HG03558 (cell line): ENCODE results near the gene IKZF5.

Source experiments
- ATAC-seq: cut with Tn5 transposase; IDR thresholded peaks from one replicate; pipeline ENCODE4 v1.9.1; 2021; ENCODE audit warnings: moderate number of reproducible peaks; ENCODE audit not compliant: unreplicated experiment; ENCODE audit errors: extremely low read depth

The IKZF5 gene, protein sequence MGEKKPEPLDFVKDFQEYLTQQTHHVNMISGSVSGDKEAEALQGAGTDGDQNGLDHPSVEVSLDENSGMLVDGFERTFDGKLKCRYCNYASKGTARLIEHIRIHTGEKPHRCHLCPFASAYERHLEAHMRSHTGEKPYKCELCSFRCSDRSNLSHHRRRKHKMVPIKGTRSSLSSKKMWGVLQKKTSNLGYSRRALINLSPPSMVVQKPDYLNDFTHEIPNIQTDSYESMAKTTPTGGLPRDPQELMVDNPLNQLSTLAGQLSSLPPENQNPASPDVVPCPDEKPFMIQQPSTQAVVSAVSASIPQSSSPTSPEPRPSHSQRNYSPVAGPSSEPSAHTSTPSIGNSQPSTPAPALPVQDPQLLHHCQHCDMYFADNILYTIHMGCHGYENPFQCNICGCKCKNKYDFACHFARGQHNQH

DNA sequence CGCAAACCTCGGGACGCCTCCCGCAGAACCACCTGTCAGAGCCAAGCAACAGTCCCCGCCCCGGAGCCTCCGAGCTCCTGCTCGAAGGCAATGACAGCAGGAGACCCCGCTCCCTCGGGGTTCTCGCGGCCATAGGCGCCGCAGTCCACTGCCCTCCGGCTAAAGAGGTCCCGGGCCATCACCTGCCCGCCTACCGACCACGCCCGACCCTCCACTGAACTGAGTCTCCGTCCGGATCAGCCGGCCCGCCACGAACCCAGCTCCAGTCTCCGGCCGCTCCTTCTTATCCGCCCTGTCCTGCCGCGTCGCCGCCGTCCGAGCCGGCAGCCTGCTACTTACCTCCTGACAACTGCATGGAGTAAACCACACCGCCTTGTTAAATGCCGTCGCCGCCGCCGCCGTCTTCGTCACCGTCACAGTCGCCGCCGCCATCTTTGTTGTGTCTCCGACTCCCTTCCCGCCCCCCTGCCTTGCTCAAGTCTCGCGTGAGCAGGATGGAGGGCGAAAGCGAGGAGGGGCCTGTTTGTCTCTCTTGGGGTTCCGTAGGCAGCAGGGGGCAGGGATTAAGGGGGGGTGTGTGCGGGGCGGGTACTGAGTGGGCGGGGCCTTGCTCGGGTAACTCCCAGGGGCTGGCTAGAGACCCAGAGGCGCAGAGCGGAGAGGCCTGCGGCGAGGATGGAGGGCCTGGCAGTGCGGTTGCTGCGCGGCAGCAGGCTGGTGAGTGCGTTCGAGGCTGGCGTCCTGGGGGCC, at the start of gene IKZF5, which contains the start of gene ACADSB:
Gene IKZF5, minus strand, starts transcription at position 441 of the 750 bp plus-strand sequence. CDS start 10,170 bp downstream, outside the sequence.
Gene ACADSB, plus strand, starts transcription at position 652 of the 750 bp plus-strand sequence. Its CDS starts 24 bp downstream, at position 676.
- ATAC-seq = peak; percentile 86

- ATAC-seq = no peak
Observed at GRCh38 chr10:123057968-123058367, 49.4 kb upstream of the IKZF5 start.

- no peak for ATAC-seq
Observed at GRCh38 chr10:123045961-123046731, 37.6 kb upstream of the IKZF5 start.

- no peak for ATAC-seq
Observed at GRCh38 chr10:123044391-123044790, 35.8 kb upstream of the IKZF5 start.

DNA sequence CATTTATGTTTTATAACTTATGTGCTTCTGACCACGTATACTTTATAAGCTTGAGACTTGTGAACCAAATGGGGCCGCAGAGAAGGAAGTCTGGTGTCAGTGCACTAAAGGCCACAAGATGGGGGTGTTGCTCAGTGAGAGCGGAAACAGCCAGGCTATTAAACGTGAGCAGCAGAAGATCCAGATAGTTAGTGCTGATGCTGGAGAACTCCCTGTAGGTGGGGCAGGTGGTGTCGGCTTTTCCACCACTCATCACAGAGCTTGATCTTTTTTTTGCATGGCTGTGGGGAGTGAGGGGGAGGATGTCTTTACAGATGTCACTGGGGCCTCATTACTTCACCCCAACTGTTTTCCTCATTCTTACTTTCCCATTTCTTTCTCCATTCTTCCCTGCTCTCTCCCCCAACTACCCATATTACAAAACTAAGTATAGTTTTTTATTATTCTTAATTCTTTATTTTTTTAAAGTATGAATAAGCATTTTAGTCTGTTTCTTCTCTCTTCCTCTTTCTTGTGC, 34.9 kb upstream of the IKZF5 start:
- no peak for ATAC-seq

GRCh38 chr10:123042708-123043408, 34.3 kb upstream of the IKZF5 start:
- no peak for ATAC-seq

DNA sequence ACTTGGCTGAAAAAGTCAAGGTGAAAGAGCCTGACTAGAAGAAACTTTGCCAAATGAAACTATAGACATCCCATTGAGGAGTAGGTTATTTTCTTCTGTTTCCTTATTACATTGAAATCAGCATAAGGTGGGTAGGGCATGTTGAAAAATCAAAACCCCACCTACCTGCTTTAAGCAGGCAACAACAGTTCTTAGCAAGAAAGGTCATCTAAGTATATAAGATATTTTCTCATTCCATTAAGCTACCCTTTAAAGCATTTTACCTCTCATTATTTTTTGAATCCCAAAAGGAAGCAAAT, 31.0 kb upstream of the IKZF5 start:
- no peak for ATAC-seq

- no peak for ATAC-seq
Observed at GRCh38 chr10:123038782-123039631, 30.4 kb upstream of the IKZF5 start.

GRCh38 chr10:123035467-123036086, 27.0 kb upstream of the IKZF5 start:
- ATAC-seq = no peak

GRCh38 chr10:123034332-123034731, 25.7 kb upstream of the IKZF5 start:
- no peak for ATAC-seq

DNA sequence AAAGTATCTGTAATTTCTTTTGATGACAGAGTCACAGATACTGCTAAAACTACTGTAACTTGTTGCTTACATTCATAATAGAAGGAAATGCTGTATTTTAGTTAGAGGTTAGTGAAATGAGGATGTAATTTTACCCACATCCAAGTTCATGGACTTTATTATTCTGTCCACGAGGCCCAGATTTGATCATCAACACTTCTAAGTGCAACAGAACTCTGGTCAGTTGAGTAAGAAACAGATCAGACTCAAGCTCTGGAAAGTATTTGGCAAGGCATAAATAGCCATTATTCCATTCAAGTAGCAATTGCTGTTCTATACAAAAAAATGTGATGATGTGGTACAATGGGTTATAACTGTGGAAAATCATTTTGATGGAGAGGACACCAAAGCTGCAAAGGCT, 22.5 kb upstream of the IKZF5 start:
- no peak for ATAC-seq

- no peak for ATAC-seq
Observed at GRCh38 chr10:123027861-123028260, 19.3 kb upstream of the IKZF5 start.

GRCh38 chr10:123026302-123026701, 17.7 kb upstream of the IKZF5 start:
- ATAC-seq = no peak

GRCh38 chr10:123024540-123024939, 15.9 kb upstream of the IKZF5 start:
- ATAC-seq = no peak

DNA sequence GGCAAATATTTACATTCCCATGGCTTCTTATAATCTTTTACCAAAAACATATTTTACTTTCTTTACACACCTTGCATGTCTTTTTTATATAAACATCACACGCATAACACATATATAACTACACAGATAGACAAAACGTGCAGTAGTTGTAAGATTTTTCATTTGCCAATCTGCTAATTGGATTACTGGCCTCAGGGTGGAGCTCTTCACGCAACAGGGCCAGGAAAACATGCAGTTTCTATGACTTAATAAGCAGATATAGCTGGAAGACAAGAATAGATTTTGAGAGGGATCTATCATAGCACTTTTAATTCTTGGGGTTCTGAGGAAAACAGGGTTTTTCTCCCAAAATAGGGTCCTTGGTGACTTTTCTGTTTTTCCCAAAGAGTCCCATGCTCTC, 12.9 kb upstream of the IKZF5 start:
- ATAC-seq = no peak

GRCh38 chr10:123019941-123020703, 11.5 kb upstream of the IKZF5 start:
- no peak for ATAC-seq

DNA sequence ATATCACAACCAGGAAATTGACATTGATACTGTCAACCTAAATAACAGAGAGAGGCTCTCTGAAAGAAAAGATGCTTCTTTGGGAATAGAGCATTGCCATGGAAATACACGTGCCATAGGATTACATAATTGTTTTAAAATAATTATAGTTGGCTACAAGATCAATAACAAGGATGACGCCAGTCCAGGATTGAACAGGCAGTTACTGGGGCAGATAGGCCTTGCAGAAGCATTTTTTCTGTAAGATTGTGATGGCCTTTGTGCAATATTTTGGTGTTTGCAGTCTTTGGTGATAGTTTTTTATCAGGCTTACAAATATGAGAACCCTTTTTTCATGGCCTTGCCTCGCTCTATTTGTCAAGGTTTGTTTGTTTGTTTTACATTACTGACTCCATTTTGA, 10.7 kb upstream of the IKZF5 start:
- ATAC-seq = no peak

DNA sequence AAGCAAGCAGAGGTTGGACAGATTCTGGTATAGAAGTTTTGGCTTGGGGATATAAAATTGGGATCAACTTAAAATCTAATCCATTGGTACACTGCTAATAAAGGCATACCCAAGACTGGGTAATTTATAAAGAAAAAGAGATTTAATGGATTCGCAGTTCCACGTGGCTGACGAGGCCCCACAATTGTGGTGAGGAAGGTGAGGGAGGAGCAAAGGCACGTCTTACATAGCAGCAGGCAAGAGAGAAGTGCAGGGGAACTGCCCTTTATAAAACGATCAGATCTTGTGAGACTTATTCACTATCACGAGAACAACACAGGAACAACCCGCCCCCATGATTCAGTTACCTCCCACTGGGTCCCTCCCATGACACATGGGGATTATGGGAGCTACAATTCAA, 9.9 kb upstream of the IKZF5 start:
- ATAC-seq = no peak
